KOPT-K1 (cell line): ENCODE measurements around the gene CCDC184.
"Not testable (repeated sequence)": the region's sequence is repeated elsewhere in the genome, so short reads cannot be mapped to it uniquely, and the experiment has no call there.

Experiments used
- H3K27ac ChIP-seq: fragments of 200-600 bp; sonication (generic); 2 replicates; pipeline ENCODE4 v1.5.1; 2016; ENCODE audit warnings: antibody characterized with exemption, mild to moderate bottlenecking, low read depth, low read length; ENCODE audit not compliant: poor library complexity, severe bottlenecking
- H3K36me3 ChIP-seq: fragments of 200-600 bp; sonication (generic); 2 replicates; pipeline ENCODE4 v1.5.1; 2017; ENCODE audit warnings: antibody characterized with exemption, mild to moderate bottlenecking, low read length, moderate library complexity; ENCODE audit not compliant: insufficient read depth
- H3K9me3 ChIP-seq: fragments of 200-600 bp; sonication (generic); 2 replicates; pipeline ENCODE4 v1.5.1; 2017; ENCODE audit warnings: antibody characterized with exemption, low read length, mild to moderate bottlenecking; ENCODE audit not compliant: insufficient read depth, poor library complexity, severe bottlenecking

The CCDC184 gene

DNA sequence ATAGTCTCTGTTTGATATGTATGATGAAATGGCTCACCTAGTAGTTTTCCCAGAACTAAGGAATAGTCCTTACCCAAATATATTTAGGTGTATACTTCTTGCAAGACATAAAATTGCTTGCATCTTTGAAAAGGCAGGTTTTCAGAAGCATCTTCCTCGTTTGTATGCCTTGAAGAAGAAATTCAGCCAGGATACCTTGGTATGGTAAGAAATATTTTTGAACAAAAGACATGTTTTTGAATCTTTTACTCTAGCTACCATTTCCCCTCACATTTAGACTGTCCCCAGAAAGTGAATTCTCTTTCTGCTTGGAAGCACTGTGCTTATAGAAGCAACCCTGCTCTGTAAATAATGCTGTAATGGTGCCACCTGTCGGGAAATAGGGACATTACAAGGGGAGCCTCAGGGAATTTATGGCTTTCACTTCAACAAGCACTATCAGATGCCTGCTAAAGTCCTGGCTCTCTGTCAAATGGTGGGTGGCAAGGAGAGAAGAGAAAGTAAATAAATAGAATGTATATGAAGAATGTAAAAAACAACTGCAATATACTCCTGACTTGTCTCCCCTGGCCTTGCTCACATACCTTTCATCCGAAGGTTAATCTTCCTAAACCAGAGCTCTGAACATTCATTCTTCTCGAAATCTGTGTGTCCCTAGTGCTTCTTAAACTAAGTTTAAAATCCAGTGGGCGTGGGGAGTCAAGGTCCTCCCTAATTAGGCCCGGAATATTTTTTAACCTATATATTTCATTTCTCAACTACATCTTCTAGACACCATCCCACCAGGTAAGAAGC, 6.1 kb downstream of the CCDC184 start:
- H3K9me3 ChIP-seq: no peaks in the 10 kb centered on the region
- no peak overlapping the region for H3K27ac ChIP-seq
- no peaks in the 10 kb centered on the region for H3K36me3 ChIP-seq

DNA sequence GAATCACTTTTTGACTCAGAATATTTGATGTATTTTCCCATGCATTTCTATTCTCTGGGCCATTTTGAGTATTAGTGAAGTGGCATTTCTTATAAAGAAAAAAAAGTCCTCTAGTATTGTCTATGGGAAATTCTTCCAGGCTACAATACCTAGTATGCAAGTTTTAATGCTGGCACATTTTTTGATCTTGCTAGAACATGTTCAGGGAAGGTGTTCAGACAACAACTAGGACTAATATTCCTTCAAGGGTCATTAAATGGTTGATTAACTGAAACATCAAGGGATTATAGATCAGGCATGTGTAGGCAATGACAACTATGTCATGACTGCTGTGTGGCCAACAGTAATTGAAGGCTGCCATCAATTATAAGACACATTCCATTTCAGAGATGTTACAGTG, 7.7 kb downstream of the CCDC184 start:
- Histone ChIP-seq H3K9me3 (no peaks in the 10 kb centered on the region), H3K27ac (no peak overlapping the region), H3K36me3 (no peaks in the 10 kb centered on the region)

DNA sequence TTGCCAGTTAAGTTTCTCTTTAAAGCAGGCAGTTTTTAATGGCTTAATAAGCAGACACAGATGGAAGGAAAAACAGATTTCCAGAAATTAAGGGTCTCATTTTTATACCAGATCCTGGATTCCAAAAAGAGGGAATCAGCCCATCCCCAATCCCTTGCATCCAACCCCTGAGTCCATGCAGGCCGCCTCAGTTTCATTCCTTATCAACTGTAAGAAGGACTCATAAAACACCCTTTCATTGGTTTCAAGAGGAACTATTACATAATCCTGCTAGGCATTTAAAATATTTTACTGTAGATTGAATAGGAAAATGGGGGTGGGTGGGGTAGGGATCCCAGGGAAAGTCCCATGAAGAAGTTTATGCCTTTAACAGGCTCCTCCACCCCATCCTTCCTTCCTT, 9.4 kb downstream of the CCDC184 start:
- Histone ChIP-seq H3K27ac (no peak overlapping the region), H3K9me3 (no peaks in the 10 kb centered on the region)

DNA sequence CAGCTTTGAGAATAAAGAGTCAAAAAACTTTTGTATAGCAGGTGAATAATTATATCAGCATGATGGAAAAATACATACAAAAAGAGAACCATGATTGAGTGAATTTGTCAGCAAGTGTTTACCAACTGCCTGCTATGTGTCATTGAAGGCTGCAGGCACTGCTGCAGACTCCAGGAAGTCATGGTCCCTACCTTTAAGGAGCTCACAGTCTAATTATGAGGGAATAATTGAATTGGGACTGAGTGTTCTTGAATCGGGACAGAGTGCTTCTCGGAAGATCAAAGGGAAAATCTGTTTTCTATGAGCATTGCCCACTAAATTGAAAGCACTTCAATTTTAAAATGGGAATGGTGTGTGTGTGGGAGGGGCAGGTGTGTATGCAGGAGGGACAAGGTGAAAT, 10.2 kb downstream of the CCDC184 start:
- no peaks in the 10 kb centered on the region for H3K9me3 ChIP-seq
- H3K36me3 ChIP-seq: no peaks in the 10 kb centered on the region
- no peak overlapping the region for H3K27ac ChIP-seq

More for the DNA sequence above, 9.4 kb downstream of the CCDC184 start:
- no peaks in the 10 kb centered on the region for H3K36me3 ChIP-seq

DNA sequence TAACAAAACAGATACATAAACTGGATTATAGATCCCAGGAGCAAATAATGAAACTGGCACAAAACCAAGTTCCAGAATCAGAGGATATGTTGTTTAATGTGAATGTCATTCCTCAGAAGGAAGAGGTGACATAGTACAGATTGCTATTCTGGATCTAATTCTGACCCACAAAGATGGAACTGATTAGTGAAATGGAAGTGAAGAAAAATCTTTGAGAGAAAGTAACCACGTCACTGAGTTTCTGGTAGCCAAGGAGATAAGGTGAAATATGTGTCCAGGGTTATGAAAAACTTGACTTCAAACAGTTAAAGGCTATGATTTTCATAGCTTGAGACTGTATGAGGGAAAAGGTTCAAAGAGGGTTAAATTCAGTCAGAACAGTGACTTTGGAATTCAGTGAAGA, 11.4 kb downstream of the CCDC184 start:
- Histone ChIP-seq H3K36me3 (no peaks in the 10 kb centered on the region), H3K27ac (no peak overlapping the region), H3K9me3 (no peaks in the 10 kb centered on the region)

DNA sequence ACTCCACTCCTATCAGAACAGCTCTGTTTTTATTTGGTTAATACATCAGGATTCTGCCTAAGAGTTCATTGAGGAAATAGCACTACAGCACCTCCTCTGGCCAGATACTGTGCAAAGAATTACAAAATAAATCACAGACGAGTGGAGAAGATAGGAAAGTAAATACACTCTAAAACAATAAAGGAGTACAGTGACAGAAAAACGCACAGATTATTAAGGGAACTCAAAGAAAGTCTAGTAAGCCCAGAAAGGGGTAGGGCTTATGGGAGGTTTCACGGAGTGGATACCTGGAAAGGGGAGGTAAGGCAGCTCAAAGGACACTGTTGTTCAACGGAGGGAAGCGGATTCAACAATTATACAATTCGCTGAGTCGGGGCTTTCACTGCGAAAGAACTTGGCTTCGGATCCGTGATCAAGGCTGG, 14.1 kb downstream of the CCDC184 start:
- Histone ChIP-seq H3K36me3 (no peaks in the 10 kb centered on the region), H3K9me3 (no peaks in the 10 kb centered on the region), H3K27ac (peak overlapping the region; percentile 80)

DNA sequence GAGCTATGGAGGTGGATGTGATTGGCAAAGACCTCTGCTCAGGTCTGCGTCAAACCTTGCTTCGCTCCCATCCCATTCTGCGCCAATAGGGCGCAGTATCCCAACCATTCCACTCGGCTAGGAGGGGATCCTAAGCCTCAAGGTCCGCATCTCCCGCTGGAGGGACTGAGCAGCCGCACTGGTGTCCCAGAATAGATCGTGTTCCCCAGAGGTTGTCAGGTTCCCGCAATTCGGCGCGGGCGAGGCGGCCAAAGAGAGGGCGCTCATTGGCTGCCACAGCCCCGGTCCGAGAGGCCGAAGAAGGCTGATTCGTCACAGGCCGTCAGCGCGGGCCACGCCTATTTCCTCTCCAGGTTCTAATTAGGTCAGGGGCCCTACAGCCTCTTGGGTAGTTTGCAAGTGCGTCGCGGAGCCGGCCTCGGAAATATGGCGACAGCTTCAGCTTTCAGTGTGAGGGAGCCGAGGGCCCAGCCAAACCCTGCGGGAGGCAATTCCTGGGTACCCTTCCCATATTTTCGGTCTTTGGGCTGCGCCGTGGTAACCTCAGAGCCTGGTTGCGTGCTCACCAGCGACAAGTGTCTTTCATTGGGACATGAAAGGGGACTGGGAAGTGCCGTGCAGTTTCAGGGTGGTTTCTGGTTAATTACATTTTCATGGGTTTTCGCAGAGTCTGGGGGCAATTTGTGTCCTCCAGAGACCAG, 14.7 kb downstream of the CCDC184 start:
- Histone ChIP-seq H3K9me3 (no peaks in the 10 kb centered on the region), H3K27ac (peak overlapping the region; percentile 80), H3K36me3 (no peaks in the 10 kb centered on the region)

DNA sequence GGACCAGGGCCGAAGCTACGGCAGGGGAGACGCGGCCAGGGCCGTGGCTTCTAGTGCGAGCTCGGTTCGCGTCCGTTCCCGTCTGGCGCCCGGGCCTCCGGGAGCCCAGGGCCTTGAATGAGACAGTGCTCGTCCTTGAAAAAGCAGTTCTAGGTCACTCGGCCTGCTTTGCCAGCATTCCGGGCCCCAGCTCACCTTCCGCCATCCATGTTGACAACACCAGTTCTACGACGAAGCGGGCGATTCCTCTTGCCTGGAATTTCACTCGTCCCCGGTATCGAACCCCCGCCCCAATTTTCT, 15.2 kb downstream of the CCDC184 start:
- peak overlapping the region; percentile 80 for H3K27ac ChIP-seq
- H3K36me3 ChIP-seq: no peaks in the 10 kb centered on the region
- no peaks in the 10 kb centered on the region for H3K9me3 ChIP-seq

DNA sequence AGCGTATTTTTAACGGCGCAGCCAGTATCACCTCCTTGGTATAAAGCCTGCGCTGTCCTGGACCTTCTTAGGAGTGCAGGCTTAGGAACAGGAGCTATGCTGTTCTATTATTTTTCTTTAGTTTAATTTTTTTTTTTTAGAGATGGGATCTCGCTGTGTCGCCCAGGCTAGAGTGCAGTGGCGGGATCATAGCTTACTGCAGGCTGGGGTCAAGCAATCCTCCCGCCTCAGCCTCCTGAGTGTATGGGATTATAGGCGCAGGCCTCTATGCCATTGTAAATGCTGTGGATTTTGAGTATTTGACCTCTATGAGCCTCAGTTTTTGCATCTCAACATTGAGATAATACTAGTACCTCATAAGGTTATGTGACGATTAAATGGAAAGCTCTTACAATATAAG, 15.5 kb downstream of the CCDC184 start:
- peak overlapping the region; percentile 80 for H3K27ac ChIP-seq
- H3K36me3 ChIP-seq: no peaks in the 10 kb centered on the region
- no peaks in the 10 kb centered on the region for H3K9me3 ChIP-seq

DNA sequence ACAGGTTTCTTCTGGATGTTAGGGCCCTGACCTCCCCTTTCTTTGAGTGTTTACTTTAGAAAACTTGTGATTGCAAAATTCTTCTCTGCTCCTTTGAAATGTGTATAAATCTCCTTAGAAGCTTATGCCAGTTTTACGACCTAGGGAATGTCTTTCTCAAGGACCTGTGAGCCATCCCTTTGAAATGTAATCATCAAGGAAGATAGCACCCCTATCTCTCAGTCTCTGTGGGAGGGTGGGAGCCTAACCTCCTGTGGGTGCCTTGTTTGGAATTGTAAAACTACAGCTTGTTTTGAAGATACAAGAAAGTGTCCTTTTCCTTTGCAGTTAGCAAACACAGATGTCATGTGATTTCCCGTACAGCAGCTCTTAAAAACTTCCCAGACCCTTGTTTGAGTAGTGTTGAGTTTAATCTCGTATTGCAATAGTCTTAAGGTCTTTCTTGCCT, 16.4 kb downstream of the CCDC184 start:
- Histone ChIP-seq H3K27ac (no peak overlapping the region), H3K9me3 (no peaks in the 10 kb centered on the region), H3K36me3 (no peaks in the 10 kb centered on the region)

DNA sequence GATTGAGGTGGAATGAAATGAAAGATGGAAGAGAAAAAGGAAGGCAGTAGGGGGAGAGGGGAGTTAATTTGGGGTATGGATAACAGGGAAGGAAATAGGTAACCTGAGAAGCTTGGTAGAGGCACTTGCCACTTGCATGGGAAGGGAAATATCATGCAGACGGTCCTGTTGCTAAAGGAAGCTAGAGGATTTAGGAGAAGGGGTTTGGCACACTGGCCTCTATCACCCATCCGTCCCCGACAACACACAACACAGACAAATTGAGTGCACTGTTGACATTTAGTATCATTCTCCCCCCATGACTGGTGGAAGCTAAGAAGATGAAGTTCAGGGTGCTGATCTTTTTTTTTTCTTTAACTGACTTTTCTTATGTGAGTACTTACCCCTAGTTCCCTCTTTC, 17.6 kb downstream of the CCDC184 start:
- Histone ChIP-seq H3K9me3 (no peaks in the 10 kb centered on the region), H3K27ac (no peak overlapping the region), H3K36me3 (no peaks in the 10 kb centered on the region)

DNA sequence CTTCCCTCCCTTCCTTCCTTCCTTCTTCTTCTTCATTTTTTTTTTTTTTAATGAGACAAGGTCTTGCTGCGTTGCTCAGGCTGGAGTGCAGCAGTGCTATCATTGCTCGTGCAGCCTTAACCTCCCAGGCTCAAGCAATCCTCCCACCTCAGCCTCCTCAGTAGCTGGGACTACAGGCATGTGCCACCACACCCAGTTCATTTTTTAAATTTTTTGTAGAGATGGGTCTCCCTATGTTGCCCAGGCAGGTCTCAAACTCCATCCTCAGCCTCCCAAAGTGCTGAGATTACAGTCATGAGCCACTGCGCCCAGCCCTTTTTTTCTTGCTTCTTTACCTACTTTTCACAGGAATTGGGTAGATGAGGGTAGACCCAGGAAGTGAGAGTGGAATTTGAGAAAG, 18.1 kb downstream of the CCDC184 start:
- peaks cover 4% of the 10 kb centered on the region for H3K9me3 ChIP-seq
- H3K27ac ChIP-seq: no peak overlapping the region
- H3K36me3 ChIP-seq: no peaks in the 10 kb centered on the region

DNA sequence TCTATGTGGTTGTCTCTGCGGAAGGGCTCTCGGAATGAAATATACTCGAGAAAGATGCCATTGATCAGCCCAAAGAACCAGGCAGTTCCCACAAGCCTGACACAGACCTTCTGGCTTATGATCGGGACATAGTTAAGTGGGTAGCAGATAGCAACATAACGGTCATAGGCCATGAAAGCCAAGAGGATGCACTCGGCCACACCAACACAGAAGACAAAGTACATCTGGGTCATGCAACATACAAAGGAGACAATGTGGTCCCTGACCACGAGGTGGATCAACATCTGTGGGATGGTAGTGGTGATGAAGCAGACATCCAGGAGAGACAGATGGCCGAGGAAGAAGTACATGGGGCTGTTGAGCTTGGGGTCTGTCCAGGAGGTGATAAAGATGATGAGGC, 19.3 kb downstream of the CCDC184 start:
- H3K9me3 ChIP-seq: peaks cover 11% of the 10 kb centered on the region
- no peak overlapping the region for H3K27ac ChIP-seq
- no peaks in the 10 kb centered on the region for H3K36me3 ChIP-seq

DNA sequence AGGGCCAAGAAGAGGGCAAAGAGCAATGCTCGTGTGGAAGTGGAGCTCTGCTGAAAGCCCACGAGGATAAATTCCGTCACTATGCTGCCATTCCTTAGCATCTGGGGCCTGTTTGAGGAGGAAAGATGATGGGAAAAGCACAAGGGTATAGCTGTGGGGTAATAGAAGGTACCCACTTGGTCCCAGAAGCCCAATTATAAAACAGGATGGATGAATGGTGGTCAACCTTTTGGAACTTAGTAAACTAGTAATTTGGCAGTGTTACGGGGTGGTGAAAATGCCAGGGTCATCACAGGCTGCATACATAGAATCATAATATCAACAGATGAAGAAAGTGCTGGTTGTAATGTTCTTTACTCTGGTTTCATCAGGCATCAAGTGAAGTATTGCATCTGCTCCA, 19.7 kb downstream of the CCDC184 start, which contains the start of gene OR10AD1:
Gene OR10AD1 (minus strand): TSS at position 101 of the 400 bp plus-strand sequence. CDS start 0 bp downstream, at position 101.
- H3K9me3 ChIP-seq: peaks cover 15% of the 10 kb centered on the region
- no peaks in the 10 kb centered on the region for H3K36me3 ChIP-seq

DNA sequence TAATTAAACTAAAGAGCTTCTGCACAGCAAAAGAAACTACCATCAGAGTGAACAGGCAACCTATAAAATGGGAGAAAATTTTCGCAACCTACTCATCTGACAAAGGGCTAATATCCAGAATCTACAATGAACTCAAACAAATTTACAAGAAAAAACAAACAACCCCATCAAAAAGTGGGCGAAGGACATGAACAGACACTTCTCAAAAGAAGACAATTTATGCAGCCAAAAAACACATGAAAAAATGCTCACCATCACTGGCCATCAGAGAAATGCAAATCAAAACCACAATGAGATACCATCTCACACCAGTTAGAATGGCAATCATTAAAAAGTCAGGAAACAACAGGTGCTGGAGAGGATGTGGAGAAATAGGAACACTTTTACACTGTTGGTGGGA, 26.1 kb downstream of the CCDC184 start:
- not testable (repeated sequence) for H3K36me3 ChIP-seq, H3K27ac ChIP-seq
- peaks cover 18% of the 10 kb centered on the region for H3K9me3 ChIP-seq

More for the DNA sequence above, 19.7 kb downstream of the CCDC184 start, which contains the start of gene OR10AD1:
- no peak within 1 kb of the TSS for H3K27ac ChIP-seq

DNA sequence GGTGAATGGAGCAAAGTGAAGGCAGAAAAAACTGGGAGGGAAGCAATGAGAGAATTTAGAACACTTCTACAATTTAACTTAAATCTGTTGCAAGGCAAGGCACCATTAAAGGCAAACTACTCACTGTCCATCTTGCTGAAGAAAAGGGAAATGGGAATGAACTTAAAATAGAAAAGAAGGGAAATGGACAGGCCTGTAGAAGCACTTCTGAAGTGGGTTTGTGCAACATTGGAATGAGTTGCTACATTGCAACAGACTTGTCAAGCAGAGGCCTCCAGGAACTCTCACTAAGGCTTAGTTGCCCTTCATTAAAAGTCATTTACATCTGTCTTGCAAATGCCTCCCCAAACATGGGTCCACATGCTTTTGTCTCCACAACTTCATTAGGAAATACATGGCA, 33.3 kb downstream of the CCDC184 start:
- Histone ChIP-seq H3K27ac (no peak overlapping the region), H3K9me3 (no peaks in the 10 kb centered on the region), H3K36me3 (no peaks in the 10 kb centered on the region)
